HCT116 (cell line): Measurements from ENCODE around the gene MCC. TPM values are rescaled to one million over a fixed set of nuclear protein-coding genes. Genes with fewer than 3 reads are reported as not detected.

Experiments used
- ATAC-seq: fragments of 200-7000 bp; cut with Tn5 transposase; 2 replicates; pipeline ENCODE4 v1.9.1; 2020; ENCODE audit warnings: mild to moderate bottlenecking, moderate library complexity
- BruUV-seq: library from RNA; stranded (reverse); fragments of 400-500 nt; replicated peaks from 2 replicates; lab custom pipeline; 2021; lab: Mats Ljungman, UMichigan
- CTCF ChIA-PET: fragments of 300-600 bp; sonication (Branson Sonifier 250); formaldehyde crosslinking; loops from one replicate; lab custom pipeline; 2021; ENCODE audit warnings: antibody characterized with exemption; lab: Charles Lee
- POLR2A ChIA-PET: fragments of 300-600, 350-600 bp; sonication (Branson Sonifier 250); formaldehyde crosslinking; loops from one replicate; lab custom pipeline; 2021; ENCODE audit warnings: antibody characterized with exemption; lab: Charles Lee
- RAD21 ChIA-PET, 2 experiments: fragments of 300-600 bp; sonication (Branson Sonifier 250); formaldehyde crosslinking; loops; one replicate each; lab custom pipeline; 2023; ENCODE audit warnings: low total read pairs in 2 of 2; ENCODE audit not compliant: uncharacterized antibody in 2 of 2, unreplicated experiment in 2 of 2, low non-redundant PET in 1 of 2; lab: Charles Lee
- DNase-seq: peaks from one replicate; pipeline ENCODE4 v3.0.0-alpha.2; 2010; ENCODE audit warnings: low read depth, low spot score
- H2AFZ ChIP-seq: fragments of 200-600 bp; shearing (Covaris generic), sonication (generic); 2 replicates; pipeline ENCODE4 v1.6.1; 2017; ENCODE audit warnings: low read depth, mixed run types, mixed read lengths, antibody characterized with exemption, low read length; ENCODE audit not compliant: poor library complexity, severe bottlenecking
- H3K27ac ChIP-seq: 2 replicates; pipeline ENCODE4 v1.5.1; 2012; ENCODE audit warnings: low read depth, low read length
- H3K27me3 ChIP-seq: fragments of 200-600 bp; sonication (generic); 2 replicates; pipeline ENCODE4 v1.6.1; 2016; ENCODE audit warnings: mixed run types, low read length, mixed read lengths; ENCODE audit not compliant: insufficient read depth
- H3K36me3 ChIP-seq, 2 experiments: fragments of 200-500 bp in 1 of 2; fragments of 200-600 bp in 1 of 2; sonication (Bioruptor generic) in 1 of 2; sonication (generic) in 1 of 2; 2 replicates each; pipeline versions ENCODE4 v1.5.1 to v1.6.1; 2014 to 2016; ENCODE audit warnings: low read length in 2 of 2, inconsistent platforms in 1 of 2, mixed read lengths in 1 of 2, mixed run types in 1 of 2; ENCODE audit not compliant: insufficient read depth in 2 of 2, control insufficient read depth in 1 of 2
- H3K4me1 ChIP-seq, 2 experiments: fragments of 200-600 bp in 1 of 2; sonication (generic) in 1 of 2; 2 replicates each; pipeline versions ENCODE4 v1.5.1 to v1.6.1; 2012 to 2017; ENCODE audit warnings: low read length in 2 of 2, inconsistent platforms in 1 of 2, mild to moderate bottlenecking in 1 of 2, mixed read lengths in 1 of 2, mixed run types in 1 of 2, moderate library complexity in 1 of 2; ENCODE audit not compliant: insufficient read depth in 2 of 2, control insufficient read depth in 1 of 2
- H3K4me2 ChIP-seq: fragments of 200-600 bp; sonication (generic); 2 replicates; pipeline ENCODE4 v1.6.1; 2017; ENCODE audit warnings: mixed run types, low read length, mixed read lengths
- H3K4me3 ChIP-seq, 2 experiments: fragments of 200-600 bp in 1 of 2; sonication (generic) in 1 of 2; replicated peaks in 1 of 2; 2 replicates each; pipeline ENCODE4 v1.5.1; 2011 to 2016; ENCODE audit warnings: low read length in 2 of 2, control low read depth in 1 of 2, low read depth in 1 of 2, mild to moderate bottlenecking in 1 of 2, mixed read lengths in 1 of 2, mixed run types in 1 of 2
- H3K79me2 ChIP-seq: fragments of 200-600 bp; sonication (generic); 2 replicates; pipeline ENCODE4 v1.6.1; 2017; ENCODE audit warnings: mild to moderate bottlenecking, mixed run types, low read length, moderate library complexity, mixed read lengths; ENCODE audit not compliant: insufficient read depth
- H3K9ac ChIP-seq: fragments of 200-600 bp; sonication (generic); 2 replicates; pipeline ENCODE4 v1.6.1; 2016; ENCODE audit warnings: low read length, mixed read lengths
- H3K9me2 ChIP-seq: fragments of 200-600 bp; sonication (generic), shearing (Covaris generic); 2 replicates; pipeline ENCODE4 v1.6.1; 2017; ENCODE audit warnings: mixed run types, mild to moderate bottlenecking, moderate library complexity; ENCODE audit not compliant: insufficient read depth
- H3K9me3 ChIP-seq, 2 experiments: fragments of 200-500 bp in 1 of 2; fragments of 200-600 bp in 1 of 2; sonication (Bioruptor generic) in 1 of 2; sonication (generic) in 1 of 2; 2 replicates each; pipeline ENCODE4 v1.6.1; 2014 to 2017; ENCODE audit warnings: low read length in 2 of 2, mixed read lengths in 2 of 2, inconsistent platforms in 1 of 2, low read depth in 1 of 2, mild to moderate bottlenecking in 1 of 2, mixed run types in 1 of 2, moderate library complexity in 1 of 2; ENCODE audit not compliant: control insufficient read depth in 1 of 2, insufficient read depth in 1 of 2
- H4K20me1 ChIP-seq: fragments of 200-600 bp; sonication (generic), shearing (Covaris generic); 2 replicates; pipeline ENCODE4 v1.6.1; 2017; ENCODE audit warnings: mixed run types, mild to moderate bottlenecking, moderate library complexity; ENCODE audit not compliant: insufficient read depth
- ATF3 ChIP-seq: IDR thresholded peaks from 2 replicates; pipeline ENCODE4 v1.6.1; 2012
- EGR1 ChIP-seq: IDR thresholded peaks from 2 replicates; pipeline ENCODE4 v1.6.1; 2012; ENCODE audit warnings: low read depth
- JUND ChIP-seq: IDR thresholded peaks from 2 replicates; pipeline ENCODE4 v1.6.1; 2012
- RAD21 ChIP-seq: IDR thresholded peaks from 2 replicates; pipeline ENCODE4 v1.6.1; 2012; ENCODE audit warnings: low read depth, mild to moderate bottlenecking
- SIN3A ChIP-seq: IDR thresholded peaks from 2 replicates; pipeline ENCODE4 v1.6.1; 2012; ENCODE audit warnings: low read depth
- SP1 ChIP-seq: IDR thresholded peaks from 2 replicates; pipeline ENCODE4 v1.6.1; 2012; ENCODE audit warnings: low read depth
- TCF7L2 ChIP-seq: IDR thresholded peaks from 2 replicates; pipeline ENCODE4 v1.7.0; 2011; ENCODE audit warnings: borderline replicate concordance, inconsistent platforms; ENCODE audit not compliant: insufficient read depth, insufficient read length; ENCODE audit errors: extremely low read depth
- YY1 ChIP-seq: IDR thresholded peaks from 2 replicates; pipeline ENCODE4 v1.6.1; 2011; ENCODE audit warnings: low read length, low read depth, moderate library complexity, mild to moderate bottlenecking; ENCODE audit not compliant: insufficient replicate concordance; ENCODE audit errors: extremely low read depth
- ZNF274 ChIP-seq: fragments of 200-500 bp; sonication (Bioruptor generic); IDR thresholded peaks from 2 replicates; pipeline ENCODE4 v1.6.1; 2014; ENCODE audit warnings: mild to moderate bottlenecking, low read depth, low read length, inconsistent platforms
- intact Hi-C: fragments of 100-400 bp; cut with micrococcal nuclease; formaldehyde crosslinking; loops from 2 replicates; pipeline ENCODE4 v1.10.0; 2022
- total RNA-seq: library from RNA; stranded (reverse); gene quantifications from one replicate; pipeline ENCODE4 v1.2.1, GENCODE V29; 2021; ENCODE audit not compliant: unreplicated experiment
- TF ChIP-seq, protein P1 (sequence below): IDR thresholded peaks from 2 replicates; pipeline ENCODE4 v1.6.1; 2012

Gene MCC
- total RNA-seq, 1 experiment from 2014 or later, result 20.1 TPM

DNA sequence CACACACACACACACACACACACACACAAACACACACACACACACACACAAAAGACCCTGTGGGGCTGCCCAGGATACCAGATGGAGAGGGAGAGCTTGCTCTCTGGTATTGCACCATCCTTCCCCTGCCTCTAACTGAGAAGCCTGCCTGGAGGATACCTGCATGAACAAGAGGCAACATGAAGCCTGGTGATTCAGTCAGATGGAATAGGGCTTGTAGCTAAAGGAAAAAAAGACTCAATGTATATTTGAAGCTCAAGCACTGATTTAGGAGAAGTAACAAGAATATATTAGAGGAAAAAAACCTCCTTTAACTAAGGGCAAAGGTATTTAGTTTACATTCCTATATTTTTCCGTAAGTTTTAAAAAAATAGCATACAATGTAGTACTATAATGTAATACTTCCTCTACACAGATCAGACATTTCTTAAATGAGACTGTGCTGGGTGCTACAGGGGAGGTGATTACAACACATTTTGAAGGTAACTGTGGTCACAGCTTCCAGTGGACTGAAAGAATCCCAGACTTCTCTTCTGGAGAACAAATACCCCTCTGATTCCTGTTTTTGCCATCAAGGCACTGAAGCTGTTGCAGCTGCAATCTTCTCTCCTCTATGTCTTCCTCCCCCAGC lies 342.4 kb downstream of the MCC start:
- Histone ChIP-seq H3K4me1 (peaks cover 0 to 3% of the 10 kb centered on the region in 2 experiments; a peak in 1 of 4 replicates), H3K27ac (no peak overlapping the region), H3K36me3 (no peaks in the 10 kb centered on the region), H3K4me3 (no peak overlapping the region), H2AFZ (no peak overlapping the region), H3K79me2 (0 out of 2 replicates have a peak, but pooled peaks cover 4% of the 10 kb centered on the region), H3K4me2 (no peak overlapping the region), H3K9me2 (no peaks in the 10 kb centered on the region), H3K9ac (no peak overlapping the region), H4K20me1 (no peaks in the 10 kb centered on the region), H3K9me3 (no peaks in the 10 kb centered on the region), H3K27me3 (no peaks in the 10 kb centered on the region)
- CTCF ChIA-PET, result no interaction called here
- POLR2A ChIA-PET, result no interaction called here
- ATAC-seq, result no peak
- DNase-seq, result no peak
- RAD21 ChIA-PET, result no interaction called here
- intact Hi-C loops, result no loop called here
- no TSS peak for BruUV-seq
- no peak for TF ChIP-seq TCF7L2
- no peak for TF ChIP-seq RAD21
- TF ChIP-seq ZNF274, result no peak
- TF ChIP-seq YY1, result no peak
- TF ChIP-seq JUND, result no peak
- no peak for TF ChIP-seq SP1
- no peak for TF ChIP-seq EGR1

- H3K9me2 ChIP-seq, result no peaks in the 10 kb centered on the region
- ChIA-PET CTCF (interaction anchor here (0.6 kb wide), 1 partner anchor 42 kb away, joined by 3 read pairs; no protein-coding TSS in a partner anchor), RAD21 (no interaction called here), POLR2A (no interaction called here)
- intact Hi-C loops, result no loop called here
- H2AFZ ChIP-seq, result no peak overlapping the region
- no peaks in the 10 kb centered on the region for H3K79me2 ChIP-seq
- H3K4me2 ChIP-seq, result no peak overlapping the region
- no peak overlapping the region for H3K9ac ChIP-seq
- no peak overlapping the region for H3K27ac ChIP-seq
- TF ChIP-seq, protein P1, sequence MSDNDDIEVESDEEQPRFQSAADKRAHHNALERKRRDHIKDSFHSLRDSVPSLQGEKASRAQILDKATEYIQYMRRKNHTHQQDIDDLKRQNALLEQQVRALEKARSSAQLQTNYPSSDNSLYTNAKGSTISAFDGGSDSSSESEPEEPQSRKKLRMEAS, result no peak
- TF ChIP-seq SP1 (no peak), ATF3 (no peak), SIN3A (no peak), ZNF274 (no peak), YY1 (no peak), RAD21 (no peak)
- no peak overlapping the region for H3K4me3 ChIP-seq
- H3K27me3 ChIP-seq, result no peaks in the 10 kb centered on the region
- H4K20me1 ChIP-seq, result no peaks in the 10 kb centered on the region
- no peaks in the 10 kb centered on the region for H3K36me3 ChIP-seq
- TSS peak; percentile 24 for BruUV-seq
- ATAC-seq, result no peak
- no peak for DNase-seq
- no peaks in the 10 kb centered on the region for H3K4me1 ChIP-seq
- H3K9me3 ChIP-seq, result no peaks in the 10 kb centered on the region
Measured at GRCh38 chr5:113142186-113142585, 346.1 kb downstream of the MCC start.
